Central memory CD8-positive, alpha-beta T cell (primary cell): ENCODE results near the gene TMEM243.
"Not testable (repeated sequence)": the region's sequence is repeated elsewhere in the genome, so short reads cannot be mapped to it uniquely, and the experiment has no call there.

Experiments used
- ATAC-seq: fragments of 150-1000 bp; cut with Tn5 transposase; replicated peaks from 2 replicates; pipeline ENCODE4 v1.10.0; 2022; ENCODE audit warnings: mild to moderate bottlenecking, moderate FRiP score, moderate number of reproducible peaks; ENCODE audit not compliant: poor library complexity, severe bottlenecking; ENCODE audit errors: extremely low read depth
- DNase-seq, 2 donors: peaks; one replicate each; pipeline ENCODE4 v3.0.0; 2021; ENCODE audit warnings: low spot score in 2 of 2
- H3K27ac Mint-ChIP-seq: one replicate; pipeline ENCODE4 v1.8.0; 2022; ENCODE audit warnings: low read depth, mild to moderate bottlenecking, moderate library complexity, mixed read lengths
- H3K27me3 Mint-ChIP-seq: one replicate; pipeline ENCODE4 v1.8.0; 2022; ENCODE audit warnings: mixed read lengths
- H3K36me3 Mint-ChIP-seq: one replicate; pipeline ENCODE4 v1.8.0; 2022; ENCODE audit warnings: mild to moderate bottlenecking, moderate library complexity, mixed read lengths; ENCODE audit not compliant: insufficient read depth
- H3K4me1 Mint-ChIP-seq: one replicate; pipeline ENCODE4 v1.8.0; 2022; ENCODE audit warnings: mixed read lengths
- H3K4me3 Mint-ChIP-seq: one replicate; pipeline ENCODE4 v1.8.0; 2022; ENCODE audit warnings: mild to moderate bottlenecking, moderate library complexity, mixed read lengths
- H3K9me3 Mint-ChIP-seq: one replicate; pipeline ENCODE4 v1.8.0; 2022; ENCODE audit warnings: mixed read lengths

TMEM243 gene

GRCh38 chr7:87204933-87205332 is 14.6 kb downstream of the TMEM243 start:
- no peak overlapping the region for H3K4me3 Mint-ChIP-seq
- DNase-seq (no peak), ATAC-seq (no peak)
- H3K36me3 Mint-ChIP-seq: peaks cover 8% of the 10 kb centered on the region
- peak overlapping the region; percentile 54 for H3K27ac Mint-ChIP-seq
- peaks cover 12% of the 10 kb centered on the region for H3K9me3 Mint-ChIP-seq
- H3K27me3 Mint-ChIP-seq: no peaks in the 10 kb centered on the region
- H3K4me1 Mint-ChIP-seq: peaks cover 67% of the 10 kb centered on the region

DNA sequence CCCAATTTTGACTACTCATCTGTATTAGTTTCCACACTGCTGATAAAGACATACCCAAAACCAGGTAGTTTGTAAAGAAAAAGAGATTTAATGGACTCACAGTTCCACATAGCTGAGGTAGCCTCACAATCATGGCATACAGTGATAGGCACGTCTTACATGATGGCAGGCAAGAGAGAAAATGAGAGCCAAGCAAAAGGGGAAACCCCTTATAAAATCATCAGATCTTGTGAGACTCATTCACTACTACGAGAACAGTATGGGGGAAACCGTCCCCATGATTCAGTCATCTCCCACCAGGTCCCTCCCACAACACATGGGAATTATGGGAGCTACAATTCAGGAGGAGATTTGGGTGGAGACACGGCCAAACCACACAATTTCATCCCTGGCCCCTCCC is 15.6 kb downstream of the TMEM243 start:
- H3K4me3 Mint-ChIP-seq, ATAC-seq, DNase-seq, H3K27ac Mint-ChIP-seq, H3K27me3 Mint-ChIP-seq, H3K36me3 Mint-ChIP-seq: not testable (repeated sequence)
- Mint-ChIP-seq H3K9me3 (peaks cover 12% of the 10 kb centered on the region), H3K4me1 (peaks cover 67% of the 10 kb centered on the region)

- Mint-ChIP-seq H3K4me3 (no peak overlapping the region), H3K4me1 (peaks cover 60% of the 10 kb centered on the region), H3K27me3 (no peaks in the 10 kb centered on the region), H3K9me3 (peaks cover 12% of the 10 kb centered on the region), H3K27ac (no peak overlapping the region), H3K36me3 (peaks cover 13% of the 10 kb centered on the region)
- ATAC-seq (no peak), DNase-seq (no peak)
These were observed 16.8 kb downstream of the TMEM243 start for GRCh38 chr7:87202705-87203104.

- Mint-ChIP-seq H3K4me3 (no peak overlapping the region), H3K36me3 (peaks cover 18% of the 10 kb centered on the region), H3K27ac (peak overlapping the region; percentile 44), H3K4me1 (peaks cover 58% of the 10 kb centered on the region), H3K9me3 (peaks cover 12% of the 10 kb centered on the region), H3K27me3 (no peaks in the 10 kb centered on the region)
- ATAC-seq: no peak
- no peak for DNase-seq
These were observed 17.3 kb downstream of the TMEM243 start for GRCh38 chr7:87202208-87202607.

- Mint-ChIP-seq H3K36me3 (peaks cover 37% of the 10 kb centered on the region), H3K9me3 (no peaks in the 10 kb centered on the region), H3K4me1 (peaks cover 53% of the 10 kb centered on the region), H3K4me3 (no peak overlapping the region), H3K27ac (peak overlapping the region; percentile 52), H3K27me3 (no peaks in the 10 kb centered on the region)
- ATAC-seq: no peak
- no peak for DNase-seq
These were observed 19.7 kb downstream of the TMEM243 start for GRCh38 chr7:87199700-87200450.

GRCh38 chr7:87199241-87199640 is 20.3 kb downstream of the TMEM243 start:
- Mint-ChIP-seq H3K9me3 (no peaks in the 10 kb centered on the region), H3K27ac (peak overlapping the region; percentile 52), H3K4me1 (peaks cover 51% of the 10 kb centered on the region), H3K27me3 (no peaks in the 10 kb centered on the region), H3K4me3 (no peak overlapping the region), H3K36me3 (peaks cover 37% of the 10 kb centered on the region)
- no peak for ATAC-seq
- no peak for DNase-seq

DNA sequence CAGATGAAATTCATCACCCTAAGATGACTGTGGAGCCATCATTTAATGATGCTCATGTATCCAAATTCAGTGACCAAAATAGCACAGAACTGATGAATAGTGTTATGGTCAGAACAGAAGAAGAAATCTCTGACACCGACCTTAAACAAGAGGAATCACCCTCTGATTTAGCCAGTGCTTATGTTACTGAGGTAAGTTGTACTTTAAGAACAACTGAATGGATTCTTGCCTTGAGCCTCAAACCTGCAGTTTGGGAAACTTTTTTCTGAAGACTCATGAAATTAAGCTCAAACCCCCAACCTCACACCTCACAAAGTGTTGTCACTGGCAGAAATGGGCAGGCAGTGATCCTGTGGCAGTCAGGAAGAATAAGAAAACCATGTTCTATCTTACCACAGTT is 25.6 kb downstream of the TMEM243 start:
- ATAC-seq: no peak
- peaks cover 66% of the 10 kb centered on the region for H3K36me3 Mint-ChIP-seq
- no peak for DNase-seq
- H3K4me3 Mint-ChIP-seq: no peak overlapping the region
- peaks cover 22% of the 10 kb centered on the region for H3K4me1 Mint-ChIP-seq
- no peaks in the 10 kb centered on the region for H3K27me3 Mint-ChIP-seq
- no peaks in the 10 kb centered on the region for H3K9me3 Mint-ChIP-seq
- peak overlapping the region; percentile 73 for H3K27ac Mint-ChIP-seq

DNA sequence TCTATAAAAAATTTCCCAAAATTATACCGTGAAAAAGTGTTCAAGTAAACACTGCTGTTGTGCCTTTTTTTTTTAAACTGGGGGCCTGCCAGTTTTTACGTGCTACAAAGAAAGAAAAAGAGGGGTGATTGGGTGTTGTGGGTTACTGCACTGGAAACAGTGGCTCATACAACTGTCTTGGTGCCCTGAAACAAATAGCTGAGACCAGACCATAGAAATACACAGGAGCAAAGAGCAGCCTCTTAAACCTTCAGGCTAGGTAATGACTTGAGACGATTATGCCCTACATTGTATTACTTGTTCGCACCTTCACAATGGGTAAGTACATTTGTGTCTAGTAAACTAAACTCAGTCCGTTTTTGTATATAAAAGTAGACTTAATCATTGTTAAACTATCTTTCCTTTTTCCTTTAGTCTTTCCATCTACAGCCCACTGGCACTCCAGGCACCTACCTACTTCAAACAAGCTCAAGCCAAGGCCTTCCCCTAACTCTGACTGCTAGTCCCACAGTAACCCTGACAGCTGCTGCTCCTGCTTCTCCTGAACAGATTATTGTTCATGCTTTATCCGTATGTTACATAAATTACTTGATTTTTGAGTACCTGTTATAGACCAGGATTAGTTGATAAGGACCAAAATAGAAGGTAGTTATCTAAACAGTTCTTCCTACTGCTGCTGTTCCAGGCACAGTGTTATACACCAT is 26.6 kb downstream of the TMEM243 start:
- DNase-seq (no peak), ATAC-seq (no peak)
- Mint-ChIP-seq H3K4me1 (peaks cover 26% of the 10 kb centered on the region), H3K27me3 (no peaks in the 10 kb centered on the region), H3K4me3 (no peak overlapping the region), H3K9me3 (no peaks in the 10 kb centered on the region), H3K36me3 (peaks cover 68% of the 10 kb centered on the region), H3K27ac (peak overlapping the region; percentile 73)

DNA sequence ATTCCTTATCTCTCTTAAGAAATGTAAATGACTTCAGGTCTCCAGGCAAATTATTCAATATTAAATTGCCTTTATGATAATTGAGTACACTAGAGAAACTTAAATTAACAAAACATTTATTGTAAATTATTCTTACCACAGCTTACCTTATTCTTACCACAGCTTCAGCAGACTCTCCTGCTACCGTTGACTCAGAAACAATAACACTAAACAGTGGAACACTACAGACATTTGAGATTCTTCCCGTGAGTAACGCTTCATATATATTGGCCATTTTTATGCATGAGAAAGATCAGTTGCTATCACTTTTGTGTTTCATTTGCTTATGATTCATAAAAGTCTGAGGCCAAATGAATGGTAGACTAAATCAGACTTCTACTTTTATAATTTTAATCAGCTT is 28.7 kb downstream of the TMEM243 start:
- no peaks in the 10 kb centered on the region for H3K27me3 Mint-ChIP-seq
- peaks cover 22% of the 10 kb centered on the region for H3K4me1 Mint-ChIP-seq
- DNase-seq: no peak
- ATAC-seq: no peak
- peaks cover 66% of the 10 kb centered on the region for H3K36me3 Mint-ChIP-seq
- no peak overlapping the region for H3K4me3 Mint-ChIP-seq
- no peaks in the 10 kb centered on the region for H3K9me3 Mint-ChIP-seq
- H3K27ac Mint-ChIP-seq: no peak overlapping the region

DNA sequence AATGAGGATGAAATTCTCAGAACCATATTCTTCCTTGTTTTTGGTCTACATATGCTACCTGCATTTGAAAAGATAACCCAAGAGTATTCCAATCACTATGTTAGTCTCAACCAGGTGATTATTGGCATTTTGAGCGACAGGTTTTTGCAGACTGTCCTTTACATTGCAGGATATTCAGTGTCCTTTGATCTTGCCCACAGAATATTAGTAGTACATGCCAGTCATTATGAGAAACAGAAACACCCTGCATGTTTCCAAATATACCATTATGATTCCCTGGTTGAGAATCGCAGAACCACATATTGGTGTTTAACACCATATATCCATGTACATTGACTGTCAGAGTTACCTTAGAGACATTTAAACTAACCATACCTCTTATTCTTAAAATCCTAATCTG is 30.6 kb downstream of the TMEM243 start:
- no peak for ATAC-seq
- peaks cover 72% of the 10 kb centered on the region for H3K36me3 Mint-ChIP-seq

DNA sequence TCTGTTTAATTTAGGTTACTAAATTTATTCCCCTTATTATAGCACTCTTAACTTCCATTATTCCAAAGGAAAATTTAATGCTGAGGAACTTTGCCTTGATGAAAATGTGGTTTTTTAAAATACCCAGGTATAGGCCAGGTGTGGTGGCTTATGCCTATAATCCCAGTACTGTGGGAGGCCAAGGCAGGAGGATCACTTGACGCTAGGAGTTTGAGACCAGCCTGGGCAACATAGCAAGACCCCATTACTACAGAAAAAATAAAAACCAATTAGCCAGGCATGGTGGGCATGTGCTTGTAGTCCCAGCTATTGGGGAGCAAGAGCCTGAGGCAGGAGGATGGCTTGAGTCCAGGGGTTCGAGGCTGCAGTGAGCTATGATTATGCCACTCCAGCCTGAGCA is 32.4 kb downstream of the TMEM243 start:
- Mint-ChIP-seq H3K27ac (no peak overlapping the region), H3K36me3 (peaks cover 76% of the 10 kb centered on the region)
- no peak for ATAC-seq

More for the DNA sequence above, 30.6 kb downstream of the TMEM243 start:
- no peaks in the 10 kb centered on the region for H3K27me3 Mint-ChIP-seq
- peaks cover 31% of the 10 kb centered on the region for H3K4me1 Mint-ChIP-seq
- DNase-seq: no peak
- no peak overlapping the region for H3K27ac Mint-ChIP-seq
- H3K4me3 Mint-ChIP-seq: no peak overlapping the region
- no peaks in the 10 kb centered on the region for H3K9me3 Mint-ChIP-seq

DNA sequence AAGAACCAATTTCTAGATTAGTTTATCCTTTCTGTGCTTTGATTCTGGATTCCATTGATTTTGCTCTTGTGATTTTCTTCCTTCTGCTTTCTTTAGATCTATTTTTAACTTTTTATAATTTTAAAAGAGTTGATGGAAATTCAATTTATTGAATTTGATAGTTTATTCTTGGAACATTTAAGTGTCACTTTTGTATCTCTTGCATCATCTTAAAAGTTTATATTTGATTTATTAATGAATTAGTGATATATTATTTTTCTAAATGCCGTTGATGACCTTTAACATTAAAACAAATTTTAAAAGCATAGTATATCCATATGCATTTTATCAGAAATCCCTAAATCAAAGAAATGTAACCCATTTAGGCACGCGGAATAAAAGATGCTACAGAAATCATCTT is 40.4 kb downstream of the TMEM243 start:
- ATAC-seq (no peak), DNase-seq (no peak)
- no peak overlapping the region for H3K27ac Mint-ChIP-seq
- H3K4me1 Mint-ChIP-seq: peaks cover 27% of the 10 kb centered on the region
- H3K9me3 Mint-ChIP-seq: no peaks in the 10 kb centered on the region
- peaks cover 61% of the 10 kb centered on the region for H3K36me3 Mint-ChIP-seq
- no peaks in the 10 kb centered on the region for H3K27me3 Mint-ChIP-seq
- H3K4me3 Mint-ChIP-seq: no peak overlapping the region

More for the DNA sequence above, 32.4 kb downstream of the TMEM243 start:
- no peaks in the 10 kb centered on the region for H3K9me3 Mint-ChIP-seq
- no peaks in the 10 kb centered on the region for H3K27me3 Mint-ChIP-seq
- DNase-seq: no peak
- H3K4me3 Mint-ChIP-seq: no peak overlapping the region
- peaks cover 25% of the 10 kb centered on the region for H3K4me1 Mint-ChIP-seq

DNA sequence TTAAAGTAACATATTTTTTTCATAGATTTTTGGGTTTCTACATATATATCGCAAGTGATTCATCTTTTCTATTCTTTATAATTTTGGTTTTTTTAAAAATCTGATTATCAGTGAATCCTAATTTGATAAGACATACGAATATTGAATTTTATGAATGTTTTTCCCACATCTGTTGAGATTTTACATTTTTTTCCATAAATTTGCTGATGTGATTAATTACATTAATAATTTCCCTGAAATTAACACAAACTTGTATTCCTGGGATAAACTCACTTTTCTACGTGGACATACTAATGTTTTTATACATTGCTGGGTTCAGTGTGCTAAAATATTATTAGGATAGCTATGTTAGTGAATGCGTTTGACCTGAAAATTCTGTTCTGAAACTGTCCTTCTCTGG is 41.2 kb downstream of the TMEM243 start:
- no peaks in the 10 kb centered on the region for H3K9me3 Mint-ChIP-seq
- peaks cover 28% of the 10 kb centered on the region for H3K4me1 Mint-ChIP-seq
- peaks cover 60% of the 10 kb centered on the region for H3K36me3 Mint-ChIP-seq
- H3K27me3 Mint-ChIP-seq: no peaks in the 10 kb centered on the region
- no peak overlapping the region for H3K27ac Mint-ChIP-seq
- DNase-seq: no peak
- no peak overlapping the region for H3K4me3 Mint-ChIP-seq
- no peak for ATAC-seq
